Measurements from ENCODE around the gene BCKDK.
"Not testable (repeated sequence)": the region's sequence is repeated elsewhere in the genome, so short reads cannot be mapped to it uniquely, and the experiment has no call there.

The BCKDK gene

DNA sequence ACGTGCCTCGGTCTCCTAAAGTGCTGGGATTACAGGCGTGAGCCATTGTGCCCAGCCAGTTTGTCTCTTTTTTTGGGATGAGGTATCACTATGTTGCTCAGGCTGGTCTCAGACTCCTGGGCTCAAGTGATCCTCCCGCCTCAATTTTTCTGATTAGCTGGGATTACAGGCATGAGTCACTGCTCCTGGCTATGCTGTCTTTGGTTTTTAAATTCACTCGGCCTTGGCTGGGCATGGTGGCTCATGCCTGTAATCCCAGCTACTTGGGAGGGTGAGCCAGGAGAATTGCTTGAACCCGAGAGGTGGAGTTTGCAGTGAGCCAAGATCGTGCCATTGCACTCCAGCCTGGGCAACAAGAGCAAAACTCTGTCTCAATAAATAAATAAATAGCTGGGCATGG lies 36.2 kb downstream of the BCKDK start:
- not testable (repeated sequence) for DNase-seq

GRCh38 chr16:31145398-31145990 lies 37.3 kb downstream of the BCKDK start:
- no peak for DNase-seq

- no peak for DNase-seq
These were observed 39.4 kb downstream of the BCKDK start for GRCh38 chr16:31147574-31147973.

DNA sequence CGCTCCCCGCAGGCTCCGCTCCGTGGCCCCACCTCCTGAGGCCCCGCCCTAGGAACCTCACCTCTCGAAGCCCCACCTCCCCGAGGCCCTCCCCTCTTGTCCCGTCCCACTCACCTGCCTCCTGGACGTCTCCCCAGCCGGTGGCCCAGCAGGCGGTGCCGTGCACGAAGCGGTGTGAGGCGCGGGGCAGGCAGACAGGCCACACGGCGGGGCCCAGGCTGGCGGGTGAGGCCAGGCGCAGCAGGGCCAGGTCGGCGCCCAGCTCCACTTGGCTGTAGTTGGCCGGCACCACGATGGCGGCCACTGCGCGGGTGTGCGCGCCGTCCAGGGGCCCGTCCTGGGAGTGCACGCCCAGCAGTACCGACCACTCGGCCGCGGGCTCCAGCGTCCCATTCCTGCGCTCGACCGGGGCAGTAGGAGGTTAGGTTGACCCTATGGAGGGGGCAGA lies 40.1 kb downstream of the BCKDK start:
- no peak for DNase-seq

DNA sequence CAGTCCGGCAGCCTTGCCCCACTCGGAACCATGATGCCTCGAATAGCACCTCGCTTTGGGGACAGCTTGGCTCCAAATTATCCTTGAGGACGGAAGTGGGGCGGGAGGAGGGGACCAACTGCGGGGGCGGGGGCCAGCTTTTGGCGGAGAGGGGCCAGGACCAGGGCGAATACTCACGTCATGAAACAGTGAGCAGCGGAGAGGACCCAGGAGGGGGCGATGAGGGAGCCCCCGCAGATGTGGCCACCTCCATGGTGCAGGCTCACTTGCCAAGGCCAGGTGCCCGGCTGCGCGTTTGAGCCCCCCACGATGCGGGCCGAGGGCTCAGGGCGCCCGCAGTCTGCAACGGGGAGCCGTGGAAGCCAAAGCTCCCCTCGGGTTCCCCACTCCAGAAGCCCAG lies 40.7 kb downstream of the BCKDK start:
- DNase-seq = no peak

DNA sequence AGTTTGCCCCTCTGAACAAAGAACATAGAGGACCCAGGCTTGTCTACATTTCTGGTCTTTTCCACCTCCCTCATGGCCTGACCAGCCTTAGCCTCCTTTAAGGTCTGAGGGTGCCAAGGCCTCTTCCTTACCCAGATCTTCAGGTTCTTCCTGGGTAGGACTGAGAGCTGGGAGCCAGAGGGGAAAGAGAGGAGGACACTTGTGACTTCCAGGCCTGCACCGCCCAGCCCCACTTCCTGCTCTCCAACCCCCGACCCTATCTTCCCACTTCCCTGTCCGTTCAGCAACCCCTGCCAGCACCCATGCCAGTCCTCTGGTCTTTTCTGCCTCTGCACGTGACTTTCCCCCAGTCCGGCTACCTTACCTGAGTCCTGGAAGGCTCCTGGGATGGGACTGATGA lies 41.1 kb downstream of the BCKDK start:
- DNase-seq = no peak

DNA sequence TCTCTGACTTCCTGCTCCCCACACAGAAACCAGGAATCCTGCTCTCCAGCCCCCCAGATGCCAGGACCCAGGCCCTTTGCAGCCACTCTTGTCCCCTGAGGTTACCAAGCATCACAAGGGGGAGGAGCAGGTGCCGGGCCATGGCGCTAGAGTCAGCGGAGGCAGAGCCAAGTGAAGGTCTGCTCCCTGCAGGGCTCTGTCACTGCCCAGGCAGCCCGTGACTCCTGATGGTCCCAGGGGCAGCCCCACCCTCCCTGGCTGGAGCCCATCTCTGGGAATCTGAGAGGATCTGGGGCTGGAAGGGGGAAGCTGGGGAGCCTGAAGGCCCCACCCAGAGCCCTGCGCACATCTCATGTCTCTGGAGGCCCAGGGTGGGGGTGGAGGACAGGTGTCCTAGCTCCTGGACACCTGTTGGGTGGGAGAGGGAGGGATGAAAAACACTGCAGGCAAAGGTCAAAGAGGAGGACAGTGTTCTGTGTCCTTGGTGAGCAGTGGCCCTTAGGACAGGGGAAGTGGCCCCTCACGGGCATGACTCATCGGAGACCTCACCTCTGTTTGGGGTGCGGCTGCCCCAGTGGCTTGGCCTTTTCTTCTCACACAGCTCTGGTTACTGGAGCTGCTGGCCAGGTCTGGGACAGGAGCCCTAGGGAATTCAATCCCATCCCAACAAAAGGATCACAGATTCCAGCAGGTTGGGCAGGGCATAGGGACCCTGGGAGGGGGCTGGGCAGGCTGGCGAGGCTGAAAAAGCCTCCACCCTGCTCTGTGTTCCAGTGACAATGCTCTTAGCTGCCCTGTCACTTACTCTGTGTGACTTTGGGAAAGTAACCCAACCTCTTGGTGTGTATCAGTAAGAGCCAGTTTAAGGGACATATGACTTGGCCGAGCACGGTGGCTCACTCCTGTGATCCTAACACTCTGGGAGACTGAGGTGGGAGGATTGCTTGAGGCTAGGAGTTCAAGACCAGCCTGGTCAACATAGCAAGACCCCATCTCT lies 42.0 kb downstream of the BCKDK start, which contains the start of gene PRSS36:
PRSS36 (minus strand) TSS at position 173 of the 997 bp plus-strand sequence; CDS start at position 142, 31 bp downstream.
- DNase-seq = no peak

GRCh38 chr16:31150976-31151375 lies 42.8 kb downstream of the BCKDK start:
- not testable (repeated sequence) for DNase-seq

- no peak for DNase-seq
These were observed 49.0 kb downstream of the BCKDK start for GRCh38 chr16:31157136-31157535.
